ENCODE data around the gene MAGEA9B. TPM values are rescaled to one million over a fixed set of nuclear protein-coding genes. Genes with fewer than 3 reads are reported as not detected.
"Not testable (repeated sequence)": the region's sequence is repeated elsewhere in the genome, so short reads cannot be mapped to it uniquely, and the experiment has no call there.

The MAGEA9B gene
- total and polyA plus RNA-seq, 2 donors = not detected

DNA sequence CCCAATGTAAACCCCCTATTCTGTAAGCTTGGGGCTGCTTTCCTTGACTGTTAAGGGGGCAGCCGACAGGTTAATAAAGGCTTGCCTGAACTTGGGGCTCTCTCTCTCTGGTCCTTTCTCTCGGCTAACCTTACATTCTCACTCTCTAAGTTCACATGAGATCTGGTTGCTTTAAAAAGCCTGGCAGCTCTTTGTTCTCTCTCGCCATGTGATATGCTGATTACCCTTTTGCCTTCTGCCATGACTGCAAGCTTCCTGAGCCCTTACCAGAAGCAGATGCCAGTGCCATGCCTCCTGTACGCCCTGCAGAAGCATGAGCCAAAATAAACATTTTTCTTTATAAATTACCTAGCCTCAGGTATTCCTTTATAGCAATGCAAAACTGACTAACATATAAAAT is 32.0 kb downstream of the MAGEA9B start:
- H3K4me3 ChIP-seq (ENCODE audit: low read depth, low read length); H3K4me1 ChIP-seq (ENCODE audit: insufficient read depth); H3K27ac ChIP-seq (ENCODE audit: low read depth); H3K36me3 ChIP-seq (ENCODE audit: insufficient read depth); DNase-seq (ENCODE audit: extremely low spot score): not testable (repeated sequence)
- no CpG with 5 or more reads among the region's 4 CpGs for WGBS

DNA sequence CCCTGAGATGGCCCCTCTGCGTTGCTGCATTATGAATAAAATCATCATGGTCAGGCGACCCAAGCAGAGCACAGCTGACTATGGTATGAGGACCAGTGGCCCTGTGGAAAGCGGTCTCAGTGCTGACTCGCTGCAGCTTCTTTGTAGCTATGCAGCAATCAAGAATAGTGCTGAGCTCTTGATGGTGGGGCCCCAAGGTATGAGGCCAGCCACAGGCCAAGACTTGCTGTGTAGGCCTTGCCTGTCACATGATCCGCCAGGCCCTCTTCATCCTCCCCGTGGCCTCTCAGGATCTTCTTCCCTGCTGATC is 35.4 kb downstream of the MAGEA9B start:
- not testable (repeated sequence) for H3K4me3 ChIP-seq (ENCODE audit: low read depth, low read length); H3K4me1 ChIP-seq (ENCODE audit: insufficient read depth); H3K27ac ChIP-seq (ENCODE audit: low read depth); H3K36me3 ChIP-seq (ENCODE audit: insufficient read depth); DNase-seq (ENCODE audit: extremely low spot score)
- WGBS = 87% methylated on average over 2 of the region's 6 CpGs

DNA sequence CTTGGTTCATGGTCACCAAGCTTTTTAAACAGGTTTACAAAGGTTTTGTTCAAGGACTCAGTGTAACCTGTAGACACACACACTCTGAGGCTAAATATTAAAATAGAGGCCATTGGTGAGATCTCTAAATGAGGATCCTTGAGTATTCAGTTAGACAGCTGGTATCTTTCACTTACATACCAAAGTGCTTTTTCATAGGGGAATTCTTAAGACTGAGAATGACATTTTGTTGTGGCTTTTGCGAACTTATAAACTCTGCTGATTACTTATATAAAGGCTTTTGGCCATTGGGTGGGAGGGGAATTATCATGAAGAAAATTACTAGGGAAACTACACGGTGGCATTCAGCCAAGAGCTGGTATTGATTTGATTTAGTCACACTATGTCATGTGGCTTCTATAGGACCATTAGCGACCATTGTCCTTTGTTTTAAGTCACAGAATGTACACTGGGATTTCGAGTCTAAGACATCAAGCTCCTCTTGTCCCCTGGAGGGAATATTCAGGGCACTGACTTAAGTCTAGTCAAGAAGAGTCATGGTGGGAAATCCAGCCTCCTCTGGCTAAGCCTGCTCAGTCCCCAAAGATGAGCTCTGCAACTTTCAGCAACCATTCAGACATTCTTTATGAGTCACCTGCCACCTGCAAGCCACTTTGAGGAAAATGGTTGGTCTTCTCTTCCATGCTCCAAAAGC is 35.9 kb downstream of the MAGEA9B start:
- not testable (repeated sequence) for H3K36me3 ChIP-seq (ENCODE audit: insufficient read depth); H3K4me3 ChIP-seq (ENCODE audit: low read depth, low read length); H3K4me1 ChIP-seq (ENCODE audit: insufficient read depth); H3K27ac ChIP-seq (ENCODE audit: low read depth); DNase-seq (ENCODE audit: extremely low spot score)
- no CpG with 5 or more reads among the region's 4 CpGs for WGBS

- not testable (repeated sequence) for DNase-seq (ENCODE audit: extremely low spot score); H3K36me3 ChIP-seq (ENCODE audit: insufficient read depth); H3K27ac ChIP-seq (ENCODE audit: low read depth); H3K4me3 ChIP-seq (ENCODE audit: low read depth, low read length); H3K4me1 ChIP-seq (ENCODE audit: insufficient read depth)
- 90% methylated on average over 1 of the region's 1 CpG for WGBS
Measured at GRCh38 chrX:149550454-149550853, 36.8 kb downstream of the MAGEA9B start.

GRCh38 chrX:149549701-149550100 is 37.6 kb downstream of the MAGEA9B start, which contains the start of gene HSFX3:
Gene HSFX3, minus strand, starts transcription at chrX:149549924. Its CDS starts 72 bp downstream, at chrX:149549852.
- DNase-seq (ENCODE audit: extremely low spot score); H3K27ac ChIP-seq (ENCODE audit: low read depth); H3K4me3 ChIP-seq (ENCODE audit: low read depth, low read length); H3K4me1 ChIP-seq (ENCODE audit: insufficient read depth); H3K36me3 ChIP-seq (ENCODE audit: insufficient read depth): not testable (repeated sequence)
- 82% methylated on average over 1 of the region's 6 CpGs for WGBS

DNA sequence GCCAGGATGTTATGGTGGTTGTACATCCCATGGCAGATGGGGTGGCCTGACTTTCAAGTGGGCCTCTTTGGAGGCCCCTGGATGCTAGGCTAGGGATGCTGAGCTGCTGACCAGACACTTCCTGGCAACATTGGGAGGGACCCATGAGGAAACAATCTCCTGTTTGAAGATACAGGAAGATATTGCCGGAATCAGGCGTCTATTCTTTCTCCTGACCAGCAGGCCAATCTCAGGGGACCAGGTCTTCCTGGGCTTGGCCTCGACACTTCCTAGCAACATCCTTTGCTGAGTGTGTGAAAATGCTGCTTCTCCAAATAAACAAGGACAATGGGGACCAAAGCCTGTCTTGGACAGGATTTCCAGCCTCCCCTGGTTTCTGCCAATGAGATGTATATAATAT is 39.5 kb downstream of the MAGEA9B start:
- WGBS = 89% methylated on average over 1 of the region's 3 CpGs
- H3K36me3 ChIP-seq (ENCODE audit: insufficient read depth); DNase-seq (ENCODE audit: extremely low spot score): not testable (repeated sequence)

DNA sequence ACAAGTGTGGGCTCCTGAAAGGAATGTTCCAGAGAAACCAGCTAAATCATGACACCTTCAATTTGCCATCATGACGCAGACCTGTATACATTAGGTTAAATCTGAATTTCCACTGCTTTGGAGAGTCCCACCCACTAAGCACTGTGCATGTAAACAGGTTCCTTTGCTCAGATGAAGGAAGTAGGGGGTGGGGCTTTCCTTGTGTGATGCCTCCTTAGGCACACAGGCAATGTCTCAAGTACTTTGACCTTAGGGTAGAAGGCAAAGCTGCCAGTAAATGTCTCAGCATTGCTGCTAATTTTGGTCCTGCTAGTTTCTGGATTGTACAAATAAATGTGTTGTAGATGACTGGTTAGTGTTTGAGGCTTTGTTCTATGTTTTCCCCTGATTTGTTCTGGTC is 40.3 kb downstream of the MAGEA9B start:
- WGBS = 97% methylated on average over 1 of the region's 1 CpG
- not testable (repeated sequence) for H3K36me3 ChIP-seq (ENCODE audit: insufficient read depth); DNase-seq (ENCODE audit: extremely low spot score); H3K4me1 ChIP-seq (ENCODE audit: insufficient read depth); H3K27ac ChIP-seq (ENCODE audit: low read depth); H3K4me3 ChIP-seq (ENCODE audit: low read depth, low read length)

More for the DNA sequence above, 39.5 kb downstream of the MAGEA9B start:
- H3K4me1 ChIP-seq (ENCODE audit: insufficient read depth); H3K4me3 ChIP-seq (ENCODE audit: low read depth, low read length); H3K27ac ChIP-seq (ENCODE audit: low read depth): not testable (repeated sequence)

DNA sequence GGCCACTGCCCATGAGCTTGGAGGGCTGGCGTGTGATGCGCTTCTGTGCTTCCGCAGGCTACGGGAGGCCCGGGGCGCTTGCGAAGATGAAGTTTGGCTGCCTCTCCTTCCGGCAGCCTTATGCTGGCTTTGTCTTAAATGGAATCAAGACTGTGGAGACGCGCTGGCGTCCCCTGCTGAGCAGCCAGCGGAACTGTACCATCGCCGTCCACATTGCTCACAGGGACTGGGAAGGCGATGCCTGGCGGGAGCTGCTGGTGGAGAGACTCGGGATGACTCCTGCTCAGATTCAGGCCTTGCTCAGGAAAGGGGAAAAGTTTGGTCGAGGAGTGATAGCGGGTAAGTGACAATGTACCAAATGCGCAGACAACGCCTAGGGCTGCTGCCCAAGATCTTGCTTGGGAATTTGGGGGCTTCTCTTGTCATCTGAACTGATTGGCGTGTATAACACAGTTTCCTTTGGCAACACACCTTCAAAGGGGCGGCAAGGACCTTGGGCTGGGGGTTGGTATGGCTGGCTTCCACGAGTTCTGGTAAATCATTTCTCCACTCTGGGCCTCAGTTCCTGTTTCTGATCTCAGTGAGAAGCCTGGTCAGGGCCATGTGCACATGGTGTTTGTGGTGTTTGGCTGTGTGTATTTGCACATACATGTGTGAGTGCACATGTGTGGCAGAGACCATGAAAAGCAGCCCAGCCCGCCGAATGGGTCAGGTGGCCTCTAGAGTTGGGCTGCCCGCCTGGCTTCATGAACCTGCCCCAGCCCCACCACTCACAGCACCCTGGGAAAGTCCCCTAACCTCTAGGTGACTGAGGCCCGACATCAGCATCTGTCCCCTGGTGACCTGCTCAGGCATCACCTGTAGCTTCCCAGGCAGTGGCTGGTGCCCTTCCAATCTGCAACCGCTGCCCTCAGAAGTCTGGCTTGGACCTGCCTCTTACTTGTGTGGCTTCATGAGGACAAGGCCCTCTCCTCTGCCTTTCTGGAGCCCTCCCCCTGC is 41.4 kb downstream of the MAGEA9B start:
- not testable (repeated sequence) for H3K4me3 ChIP-seq (ENCODE audit: low read depth, low read length); H3K27ac ChIP-seq (ENCODE audit: low read depth); H3K4me1 ChIP-seq (ENCODE audit: insufficient read depth); DNase-seq (ENCODE audit: extremely low spot score); H3K36me3 ChIP-seq (ENCODE audit: insufficient read depth)
- 70% methylated on average over 17 of the region's 29 CpGs for WGBS

DNA sequence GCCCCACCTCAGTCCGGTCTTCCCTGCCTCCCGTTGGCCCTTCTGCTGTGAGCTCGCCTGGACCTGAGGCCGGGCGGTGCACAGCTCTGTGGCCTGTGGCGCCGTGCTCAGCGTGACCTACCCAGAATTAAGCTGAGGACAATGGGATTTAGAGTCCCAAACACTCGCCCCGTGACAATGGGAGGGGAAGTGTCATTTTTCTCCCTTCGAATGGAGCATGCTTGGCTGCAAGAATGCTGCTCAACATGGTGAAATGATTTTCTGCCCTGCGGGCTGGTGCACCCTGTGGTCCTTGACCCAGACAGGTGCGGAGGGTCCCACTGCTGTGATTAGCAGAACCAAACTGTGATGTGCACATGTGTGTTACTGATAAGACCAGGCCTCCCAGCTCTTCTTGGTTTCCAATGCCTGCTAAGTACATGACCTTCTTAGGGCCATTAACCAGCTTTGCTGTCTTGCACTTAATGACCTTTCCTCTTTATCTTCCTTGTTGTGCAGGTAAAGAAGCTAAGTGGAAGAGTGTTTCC is 45.7 kb downstream of the MAGEA9B start:
- Histone ChIP-seq H3K4me3 (ENCODE audit: low read depth, low read length) (peak overlapping the region; percentile 51), H3K36me3 (ENCODE audit: insufficient read depth) (no peaks in the 10 kb centered on the region), H3K4me1 (ENCODE audit: insufficient read depth) (no peaks in the 10 kb centered on the region), H3K27ac (ENCODE audit: low read depth) (no peak overlapping the region)
- 12% methylated on average over 13 of the region's 13 CpGs for WGBS
- no peak for DNase-seq (ENCODE audit: extremely low spot score)

- DNase-seq (ENCODE audit: extremely low spot score) = no peak
- Histone ChIP-seq H3K4me1 (ENCODE audit: insufficient read depth) (no peaks in the 10 kb centered on the region), H3K36me3 (ENCODE audit: insufficient read depth) (no peaks in the 10 kb centered on the region), H3K27ac (ENCODE audit: low read depth) (peak within 1 kb of the TSS; percentile 80), H3K4me3 (ENCODE audit: low read depth, low read length) (peak within 1 kb of the TSS; percentile 51)
- under 1% methylated on average over 71 of the region's 71 CpGs for WGBS
Measured at GRCh38 chrX:149540621-149541520, 46.4 kb downstream of the MAGEA9B start, which contains the start of gene EOLA1. Gene EOLA1, plus strand, starts transcription at chrX:149541012. Its CDS starts 4,619 bp downstream, at chrX:149545631.

DNA sequence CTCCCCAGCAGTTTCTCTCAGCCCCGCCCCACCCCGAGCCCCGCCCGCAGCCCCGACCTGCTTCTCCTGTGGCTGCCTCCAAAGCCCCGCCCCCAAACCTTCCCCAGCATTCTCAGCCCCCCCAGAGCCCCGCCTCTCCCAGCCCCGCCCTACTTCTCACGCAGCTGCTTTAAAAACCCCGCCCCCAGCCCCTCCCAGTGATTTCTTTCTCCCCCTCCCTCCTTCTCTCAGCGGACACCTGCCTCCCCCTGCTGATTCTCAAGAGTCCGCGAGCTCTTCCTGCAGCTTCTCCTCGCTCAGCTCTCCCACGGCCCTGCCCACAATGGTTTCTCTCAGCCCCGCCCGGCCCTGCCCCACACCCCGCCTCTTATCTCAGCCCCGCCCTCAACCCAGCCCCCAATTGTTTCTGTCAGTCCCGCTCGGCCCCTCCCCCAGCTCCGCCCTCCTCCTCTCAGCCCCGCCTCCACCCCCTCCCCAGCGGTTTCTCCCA is 47.1 kb downstream of the MAGEA9B start:
- DNase-seq (ENCODE audit: extremely low spot score) = peak; percentile 83
- WGBS = 2% methylated on average over 22 of the region's 24 CpGs
- H3K4me1 ChIP-seq (ENCODE audit: insufficient read depth) = no peaks in the 10 kb centered on the region

GRCh38 chrX:149539283-149540130 is 47.8 kb downstream of the MAGEA9B start:
- H3K4me3 ChIP-seq (ENCODE audit: low read depth, low read length) = peak overlapping the region; percentile 40
- WGBS = 1% methylated on average over 30 of the region's 34 CpGs
- no peaks in the 10 kb centered on the region for H3K36me3 ChIP-seq (ENCODE audit: insufficient read depth)
- DNase-seq (ENCODE audit: extremely low spot score) = peak; percentile 86
- H3K27ac ChIP-seq (ENCODE audit: low read depth) = peak overlapping the region; percentile 64
- no peaks in the 10 kb centered on the region for H3K4me1 ChIP-seq (ENCODE audit: insufficient read depth)

More for the DNA sequence above, 47.1 kb downstream of the MAGEA9B start:
- H3K36me3 ChIP-seq (ENCODE audit: insufficient read depth) = no peaks in the 10 kb centered on the region
- H3K4me3 ChIP-seq (ENCODE audit: low read depth, low read length) = peak overlapping the region; percentile 51
- peak overlapping the region; percentile 80 for H3K27ac ChIP-seq (ENCODE audit: low read depth)
